WTC11 (cell line): ENCODE data around the gene DCUN1D1.

Experiments
- ATF3 ChIP-seq: sonication (generic); formaldehyde crosslinking; conservative IDR thresholded peaks from 2 replicates; pipeline ENCODE4 v1.8.1; 2022; ENCODE audit warnings: mild to moderate bottlenecking, missing genetic modification reagents
- RELA ChIP-seq: sonication (generic); formaldehyde crosslinking; IDR thresholded peaks from 2 replicates; pipeline ENCODE4 v1.8.1; 2022; ENCODE audit warnings: missing genetic modification reagents, mild to moderate bottlenecking, borderline replicate concordance
- SP1 ChIP-seq: sonication (generic); formaldehyde crosslinking; conservative IDR thresholded peaks from 2 replicates; pipeline ENCODE4 v1.8.1; 2022; ENCODE audit warnings: missing genetic modification reagents
- TCF7 ChIP-seq: sonication (generic); formaldehyde crosslinking; IDR thresholded peaks from 2 replicates; pipeline ENCODE4 v1.8.0; 2022; ENCODE audit warnings: mild to moderate bottlenecking, low read depth, missing genetic modification reagents, moderate library complexity
- ZBTB43 ChIP-seq: sonication (generic); formaldehyde crosslinking; IDR thresholded peaks from 2 replicates; pipeline ENCODE4 v1.8.1; 2023; ENCODE audit warnings: mild to moderate bottlenecking, missing genetic modification reagents
- ZNF219 ChIP-seq: sonication (generic); formaldehyde crosslinking; IDR thresholded peaks from 2 replicates; pipeline ENCODE4 v1.8.0; 2023; ENCODE audit warnings: missing genetic modification reagents, mild to moderate bottlenecking, borderline replicate concordance
- ZNF232 ChIP-seq: sonication (generic); formaldehyde crosslinking; IDR thresholded peaks from 2 replicates; pipeline ENCODE4 v1.8.0; 2022; ENCODE audit warnings: mild to moderate bottlenecking, missing genetic modification reagents
- ZNF263 ChIP-seq: sonication (generic); formaldehyde crosslinking; IDR thresholded peaks from 2 replicates; pipeline ENCODE4 v1.8.1; 2022; ENCODE audit warnings: low read depth, mild to moderate bottlenecking, moderate library complexity, missing genetic modification reagents
- TF ChIP-seq, protein P1 (sequence below): fragments of 200-600 bp; IDR thresholded peaks from 2 replicates; pipeline ENCODE4 v1.8.0; 2022; ENCODE audit warnings: antibody characterized with exemption
- TF ChIP-seq, protein P2 (sequence below): sonication (generic); formaldehyde crosslinking; IDR thresholded peaks from 2 replicates; pipeline ENCODE4 v1.8.1; 2023; ENCODE audit warnings: mild to moderate bottlenecking, missing genetic modification reagents, moderate library complexity
- TF ChIP-seq, protein P3 (sequence below): sonication (generic); formaldehyde crosslinking; IDR thresholded peaks from 2 replicates; pipeline ENCODE4 v1.8.1; 2022; ENCODE audit warnings: mild to moderate bottlenecking, moderate library complexity, missing genetic modification reagents

GRCh38 chr3:182889948-182890629, 90.2 kb downstream of the DCUN1D1 start:
- TF ChIP-seq ZBTB43 = no peak
- TF ChIP-seq, protein P1, sequence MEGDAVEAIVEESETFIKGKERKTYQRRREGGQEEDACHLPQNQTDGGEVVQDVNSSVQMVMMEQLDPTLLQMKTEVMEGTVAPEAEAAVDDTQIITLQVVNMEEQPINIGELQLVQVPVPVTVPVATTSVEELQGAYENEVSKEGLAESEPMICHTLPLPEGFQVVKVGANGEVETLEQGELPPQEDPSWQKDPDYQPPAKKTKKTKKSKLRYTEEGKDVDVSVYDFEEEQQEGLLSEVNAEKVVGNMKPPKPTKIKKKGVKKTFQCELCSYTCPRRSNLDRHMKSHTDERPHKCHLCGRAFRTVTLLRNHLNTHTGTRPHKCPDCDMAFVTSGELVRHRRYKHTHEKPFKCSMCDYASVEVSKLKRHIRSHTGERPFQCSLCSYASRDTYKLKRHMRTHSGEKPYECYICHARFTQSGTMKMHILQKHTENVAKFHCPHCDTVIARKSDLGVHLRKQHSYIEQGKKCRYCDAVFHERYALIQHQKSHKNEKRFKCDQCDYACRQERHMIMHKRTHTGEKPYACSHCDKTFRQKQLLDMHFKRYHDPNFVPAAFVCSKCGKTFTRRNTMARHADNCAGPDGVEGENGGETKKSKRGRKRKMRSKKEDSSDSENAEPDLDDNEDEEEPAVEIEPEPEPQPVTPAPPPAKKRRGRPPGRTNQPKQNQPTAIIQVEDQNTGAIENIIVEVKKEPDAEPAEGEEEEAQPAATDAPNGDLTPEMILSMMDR = no peak
- TF ChIP-seq RELA = no peak
- TF ChIP-seq ATF3 (CRISPR knock-in tag) = no peak
- TF ChIP-seq ZNF263 (CRISPR knock-in tag) = no peak
- no peak for TF ChIP-seq SP1
- TF ChIP-seq, protein P2, sequence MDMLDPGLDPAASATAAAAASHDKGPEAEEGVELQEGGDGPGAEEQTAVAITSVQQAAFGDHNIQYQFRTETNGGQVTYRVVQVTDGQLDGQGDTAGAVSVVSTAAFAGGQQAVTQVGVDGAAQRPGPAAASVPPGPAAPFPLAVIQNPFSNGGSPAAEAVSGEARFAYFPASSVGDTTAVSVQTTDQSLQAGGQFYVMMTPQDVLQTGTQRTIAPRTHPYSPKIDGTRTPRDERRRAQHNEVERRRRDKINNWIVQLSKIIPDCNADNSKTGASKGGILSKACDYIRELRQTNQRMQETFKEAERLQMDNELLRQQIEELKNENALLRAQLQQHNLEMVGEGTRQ (CRISPR knock-in tag) = no peak
- no peak for TF ChIP-seq ZNF232 (CRISPR knock-in tag)
- no peak for TF ChIP-seq ZNF219 (CRISPR knock-in tag)
- TF ChIP-seq TCF7 (CRISPR knock-in tag) = no peak
- TF ChIP-seq, protein P3, sequence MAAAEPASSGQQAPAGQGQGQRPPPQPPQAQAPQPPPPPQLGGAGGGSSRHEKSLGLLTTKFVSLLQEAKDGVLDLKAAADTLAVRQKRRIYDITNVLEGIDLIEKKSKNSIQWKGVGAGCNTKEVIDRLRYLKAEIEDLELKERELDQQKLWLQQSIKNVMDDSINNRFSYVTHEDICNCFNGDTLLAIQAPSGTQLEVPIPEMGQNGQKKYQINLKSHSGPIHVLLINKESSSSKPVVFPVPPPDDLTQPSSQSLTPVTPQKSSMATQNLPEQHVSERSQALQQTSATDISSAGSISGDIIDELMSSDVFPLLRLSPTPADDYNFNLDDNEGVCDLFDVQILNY (CRISPR knock-in tag) = no peak
